GM10847 (cell line): ENCODE measurements around the gene FBN1.

ENCODE experiments used
- POLR2A ChIP-seq: IDR thresholded peaks from 2 replicates; pipeline ENCODE4 v1.6.1; 2011; ENCODE audit not compliant: insufficient read length; ENCODE audit errors: extremely low read depth

The FBN1 gene

GRCh38 chr15:48645558-48646330 lies at the start of gene FBN1:
TSS of gene FBN1 (minus strand) at chr15:48645709. CDS start at chr15:48644769, 940 bp downstream.
- TF ChIP-seq POLR2A: peak; percentile 70

GRCh38 chr15:48693484-48693883 lies 48.0 kb upstream of the FBN1 start:
- no peak for TF ChIP-seq POLR2A

- no peak for TF ChIP-seq POLR2A
Observed at GRCh38 chr15:48688493-48688892, 43.0 kb upstream of the FBN1 start.

- no peak for TF ChIP-seq POLR2A
Observed at GRCh38 chr15:48683991-48684765, 38.7 kb upstream of the FBN1 start.

GRCh38 chr15:48682942-48683651 lies 37.6 kb upstream of the FBN1 start:
- no peak for TF ChIP-seq POLR2A

GRCh38 chr15:48681353-48681752 lies 35.8 kb upstream of the FBN1 start:
- TF ChIP-seq POLR2A: no peak

GRCh38 chr15:48680841-48681240 lies 35.3 kb upstream of the FBN1 start:
- TF ChIP-seq POLR2A: no peak

GRCh38 chr15:48679952-48680351 lies 34.4 kb upstream of the FBN1 start:
- no peak for TF ChIP-seq POLR2A

- TF ChIP-seq POLR2A: no peak
Observed at GRCh38 chr15:48678851-48679250, 33.3 kb upstream of the FBN1 start.

GRCh38 chr15:48677821-48678220 lies 32.3 kb upstream of the FBN1 start:
- no peak for TF ChIP-seq POLR2A

- TF ChIP-seq POLR2A: no peak
Observed at GRCh38 chr15:48675436-48675835, 29.9 kb upstream of the FBN1 start.

GRCh38 chr15:48674876-48675275 lies 29.4 kb upstream of the FBN1 start:
- TF ChIP-seq POLR2A: no peak

GRCh38 chr15:48672206-48672605 lies 26.7 kb upstream of the FBN1 start:
- TF ChIP-seq POLR2A: no peak

GRCh38 chr15:48671103-48672022 lies 25.9 kb upstream of the FBN1 start:
- no peak for TF ChIP-seq POLR2A

GRCh38 chr15:48667701-48668100 lies 22.2 kb upstream of the FBN1 start:
- no peak for TF ChIP-seq POLR2A
